ENCODE results near the gene TRPC4. TPM values are rescaled to one million over a fixed set of nuclear protein-coding genes. Genes with fewer than 3 reads are reported as not detected.

Gene TRPC4
- total RNA-seq, 1 donor from 2014 or later: 2.6 TPM

- Histone ChIP-seq H3K36me3 (ENCODE audit: control insufficient read depth, insufficient read depth, low read length) (no peaks in the 10 kb centered on the region), H3K4me3 (ENCODE audit: low read depth, low read length) (no peak overlapping the region), H3K27me3 (ENCODE audit: control insufficient read depth, insufficient read depth, low read length) (no peaks in the 10 kb centered on the region)
- DNase-seq (ENCODE audit: low read depth): no peak
- TF ChIP-seq, protein P1, sequence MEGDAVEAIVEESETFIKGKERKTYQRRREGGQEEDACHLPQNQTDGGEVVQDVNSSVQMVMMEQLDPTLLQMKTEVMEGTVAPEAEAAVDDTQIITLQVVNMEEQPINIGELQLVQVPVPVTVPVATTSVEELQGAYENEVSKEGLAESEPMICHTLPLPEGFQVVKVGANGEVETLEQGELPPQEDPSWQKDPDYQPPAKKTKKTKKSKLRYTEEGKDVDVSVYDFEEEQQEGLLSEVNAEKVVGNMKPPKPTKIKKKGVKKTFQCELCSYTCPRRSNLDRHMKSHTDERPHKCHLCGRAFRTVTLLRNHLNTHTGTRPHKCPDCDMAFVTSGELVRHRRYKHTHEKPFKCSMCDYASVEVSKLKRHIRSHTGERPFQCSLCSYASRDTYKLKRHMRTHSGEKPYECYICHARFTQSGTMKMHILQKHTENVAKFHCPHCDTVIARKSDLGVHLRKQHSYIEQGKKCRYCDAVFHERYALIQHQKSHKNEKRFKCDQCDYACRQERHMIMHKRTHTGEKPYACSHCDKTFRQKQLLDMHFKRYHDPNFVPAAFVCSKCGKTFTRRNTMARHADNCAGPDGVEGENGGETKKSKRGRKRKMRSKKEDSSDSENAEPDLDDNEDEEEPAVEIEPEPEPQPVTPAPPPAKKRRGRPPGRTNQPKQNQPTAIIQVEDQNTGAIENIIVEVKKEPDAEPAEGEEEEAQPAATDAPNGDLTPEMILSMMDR (IDR thresholded peaks at IDR 0.05; ENCODE audit: insufficient read depth, low read length, poor library complexity, severe bottlenecking): no peak
These were observed 222.4 kb downstream of the TRPC4 start for GRCh38 chr13:37647031-37647650.

- no peak for DNase-seq (ENCODE audit: low read depth)
- TF ChIP-seq, protein P1 (IDR thresholded peaks at IDR 0.05; ENCODE audit: insufficient read depth, low read length, poor library complexity, severe bottlenecking): no peak
- no peaks in the 10 kb centered on the region for H3K27me3 ChIP-seq (ENCODE audit: control insufficient read depth, insufficient read depth, low read length)
- H3K4me3 ChIP-seq (ENCODE audit: low read depth, low read length): no peak overlapping the region
- no peaks in the 10 kb centered on the region for H3K36me3 ChIP-seq (ENCODE audit: control insufficient read depth, insufficient read depth, low read length)
These were observed 223.0 kb downstream of the TRPC4 start for GRCh38 chr13:37646531-37646930.

- no peaks in the 10 kb centered on the region for H3K36me3 ChIP-seq (ENCODE audit: control insufficient read depth, insufficient read depth, low read length)
- no peaks in the 10 kb centered on the region for H3K27me3 ChIP-seq (ENCODE audit: control insufficient read depth, insufficient read depth, low read length)
- no peak overlapping the region for H3K4me3 ChIP-seq (ENCODE audit: low read depth, low read length)
- DNase-seq (ENCODE audit: low read depth): no peak
- TF ChIP-seq, protein P1 (IDR thresholded peaks at IDR 0.05; ENCODE audit: insufficient read depth, low read length, poor library complexity, severe bottlenecking): no peak
These were observed 224.3 kb downstream of the TRPC4 start for GRCh38 chr13:37645181-37645740.

DNA sequence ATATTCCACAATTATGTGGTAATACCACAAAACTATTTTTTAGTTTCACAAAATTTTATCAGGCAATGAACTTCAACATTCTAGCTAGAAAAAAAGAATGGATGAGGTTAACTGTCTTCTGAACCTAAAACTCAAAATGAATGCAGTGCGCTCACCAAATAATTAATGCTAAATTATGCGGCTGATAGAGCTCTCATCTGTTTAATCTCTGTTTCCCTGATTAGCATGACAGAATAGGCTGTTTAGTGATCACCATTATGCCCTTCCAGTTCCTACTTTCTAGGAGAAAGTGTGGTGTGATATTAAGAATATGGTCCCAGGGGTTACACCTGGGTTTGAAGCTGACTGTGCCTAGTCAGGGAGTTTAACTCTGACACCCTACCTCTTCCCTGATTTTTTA is 228.2 kb downstream of the TRPC4 start:
- Histone ChIP-seq H3K36me3 (ENCODE audit: control insufficient read depth, insufficient read depth, low read length) (no peaks in the 10 kb centered on the region), H3K27me3 (ENCODE audit: control insufficient read depth, insufficient read depth, low read length) (no peaks in the 10 kb centered on the region), H3K4me3 (ENCODE audit: low read depth, low read length) (no peak overlapping the region)
- TF ChIP-seq, protein P1 (IDR thresholded peaks at IDR 0.05; ENCODE audit: insufficient read depth, low read length, poor library complexity, severe bottlenecking): no peak
- DNase-seq (ENCODE audit: low read depth): no peak

DNA sequence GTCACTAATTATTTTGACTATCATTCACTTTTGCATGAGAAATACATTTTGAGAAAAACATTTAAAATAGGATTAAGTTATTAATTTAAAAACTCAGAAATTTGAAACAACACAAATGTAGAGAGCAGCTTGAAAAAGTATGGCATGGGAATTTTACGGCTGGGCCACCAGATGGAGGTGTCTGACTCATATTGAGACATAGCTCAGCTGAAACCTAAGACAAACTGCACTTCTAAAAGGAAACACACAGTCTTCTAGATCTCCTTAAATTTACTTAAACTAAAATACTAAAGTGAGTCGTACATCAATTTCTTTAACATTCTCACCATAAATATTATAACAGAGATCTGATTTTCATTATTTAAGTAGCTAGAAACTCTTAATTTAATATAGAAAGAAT is 229.1 kb downstream of the TRPC4 start:
- Histone ChIP-seq H3K36me3 (ENCODE audit: control insufficient read depth, insufficient read depth, low read length) (no peaks in the 10 kb centered on the region), H3K27me3 (ENCODE audit: control insufficient read depth, insufficient read depth, low read length) (no peaks in the 10 kb centered on the region), H3K4me3 (ENCODE audit: low read depth, low read length) (no peak overlapping the region)
- DNase-seq (ENCODE audit: low read depth): peak; percentile 32
- TF ChIP-seq, protein P1 (IDR thresholded peaks at IDR 0.05; ENCODE audit: insufficient read depth, low read length, poor library complexity, severe bottlenecking): peak; percentile 58

- TF ChIP-seq, protein P1 (IDR thresholded peaks at IDR 0.05; ENCODE audit: insufficient read depth, low read length, poor library complexity, severe bottlenecking): no peak
- DNase-seq (ENCODE audit: low read depth): no peak
- Histone ChIP-seq H3K4me3 (ENCODE audit: low read depth, low read length) (no peak overlapping the region), H3K27me3 (ENCODE audit: control insufficient read depth, insufficient read depth, low read length) (no peaks in the 10 kb centered on the region), H3K36me3 (ENCODE audit: control insufficient read depth, insufficient read depth, low read length) (no peaks in the 10 kb centered on the region)
These were observed 232.9 kb downstream of the TRPC4 start for GRCh38 chr13:37636701-37637100.
